HepG2 (cell line): ENCODE measurements around the gene SMIM24. TPM values are rescaled to one million over a fixed set of nuclear protein-coding genes. Genes with fewer than 3 reads are reported as not detected.

Experiments used
- BORCS8-MEF2B ChIP-seq: sonication (generic); formaldehyde crosslinking; IDR thresholded peaks from 2 replicates; pipeline ENCODE4 v1.8.0; 2022; ENCODE audit warnings: mild to moderate bottlenecking, missing genetic modification reagents
- DRAP1 ChIP-seq: IDR thresholded peaks from 2 replicates; pipeline ENCODE4 v1.6.1; 2016; ENCODE audit warnings: missing genetic modification reagents, missing compliant biosample characterization
- GTF2F1 ChIP-seq: fragments of 150-350 bp; IDR thresholded peaks from 2 replicates; pipeline ENCODE4 v1.6.1; 2014; ENCODE audit warnings: low read length
- HDAC6 ChIP-seq: fragments of 200-600 bp; sonication (generic); IDR thresholded peaks from 2 replicates; pipeline ENCODE4 v1.7.0; 2017; ENCODE audit warnings: mild to moderate bottlenecking, antibody characterized with exemption, low read length, low read depth
- HIC2 ChIP-seq: sonication (generic); formaldehyde crosslinking; IDR thresholded peaks from 2 replicates; pipeline ENCODE4 v1.9.0; 2022; ENCODE audit warnings: low read depth, missing genetic modification reagents
- HMG20A ChIP-seq: IDR thresholded peaks from 2 replicates; pipeline ENCODE4 v1.6.1; 2016; ENCODE audit warnings: borderline replicate concordance
- MAF1 ChIP-seq: sonication (generic); formaldehyde crosslinking; IDR thresholded peaks from 2 replicates; pipeline ENCODE4 v1.5.0; 2020; ENCODE audit warnings: missing genetic modification reagents, borderline replicate concordance
- MAFF ChIP-seq: IDR thresholded peaks from 2 replicates; pipeline ENCODE4 v1.6.1; 2011; ENCODE audit warnings: low read depth, low read length, improper control_type of control experiment
- NAIF1 ChIP-seq: sonication (generic); formaldehyde crosslinking; IDR thresholded peaks from 2 replicates; pipeline ENCODE4 v1.5.0; 2020; ENCODE audit warnings: mild to moderate bottlenecking, missing genetic modification reagents, borderline replicate concordance
- NR2F1 ChIP-seq, 2 experiments: fragments of 450-650 bp in 1 of 2; formaldehyde crosslinking in 1 of 2; IDR thresholded peaks; 2 replicates each; pipeline versions ENCODE4 v1.5.0 to v1.6.1; 2016 to 2020; ENCODE audit warnings: mild to moderate bottlenecking in 1 of 2, missing compliant biosample characterization in 1 of 2, missing genetic modification reagents in 1 of 2, moderate library complexity in 1 of 2
- TBL1XR1 ChIP-seq: fragments of 150-350 bp; IDR thresholded peaks from 2 replicates; pipeline ENCODE4 v1.6.1; 2014; ENCODE audit warnings: borderline replicate concordance, low read length; ENCODE audit not compliant: partially characterized antibody
- ZBTB38 ChIP-seq: sonication (generic); formaldehyde crosslinking; IDR thresholded peaks from 2 replicates; pipeline ENCODE4 v1.5.1; 2020; ENCODE audit warnings: mild to moderate bottlenecking, missing genetic modification reagents
- ZBTB42 ChIP-seq: sonication (generic); formaldehyde crosslinking; IDR thresholded peaks from 2 replicates; pipeline ENCODE4 v1.5.0; 2020; ENCODE audit warnings: mild to moderate bottlenecking, missing genetic modification reagents
- ZNF30 ChIP-seq: sonication (generic); formaldehyde crosslinking; IDR thresholded peaks from 2 replicates; pipeline ENCODE4 v1.5.0; 2020; ENCODE audit warnings: mild to moderate bottlenecking, missing genetic modification reagents
- ZNF362 ChIP-seq: sonication (generic); formaldehyde crosslinking; IDR thresholded peaks from 2 replicates; pipeline ENCODE4 v1.4.0; 2020; ENCODE audit warnings: missing genetic modification reagents, mild to moderate bottlenecking, borderline replicate concordance
- ZNF546 ChIP-seq: sonication (generic); formaldehyde crosslinking; conservative IDR thresholded peaks from 2 replicates; pipeline ENCODE4 v1.8.1; 2023; ENCODE audit warnings: mild to moderate bottlenecking, missing genetic modification reagents
- ZNF552 ChIP-seq: sonication (generic); formaldehyde crosslinking; IDR thresholded peaks from 2 replicates; pipeline ENCODE4 v1.9.0; 2022; ENCODE audit warnings: missing genetic modification reagents, mild to moderate bottlenecking, borderline replicate concordance
- ZNF687 ChIP-seq: sonication (generic); formaldehyde crosslinking; IDR thresholded peaks from 2 replicates; pipeline ENCODE4 v1.5.1; 2020; ENCODE audit warnings: mild to moderate bottlenecking, missing genetic modification reagents, moderate library complexity
- ZNF713 ChIP-seq: sonication (generic); formaldehyde crosslinking; IDR thresholded peaks from 2 replicates; pipeline ENCODE4 v1.4.0; 2020; ENCODE audit warnings: mild to moderate bottlenecking, missing genetic modification reagents
- ZNF891 ChIP-seq: sonication (generic); formaldehyde crosslinking; IDR thresholded peaks from 2 replicates; pipeline ENCODE4 v1.5.0; 2020; ENCODE audit warnings: mild to moderate bottlenecking, missing genetic modification reagents
- ZSCAN9 ChIP-seq: IDR thresholded peaks from 2 replicates; pipeline ENCODE4 v1.6.1; 2016; ENCODE audit warnings: borderline replicate concordance
- polyA plus RNA-seq, 8 experiments: library from polyadenylated mRNA; depleted of rRNA in 3 of 8; stranded (reverse) in 7 of 8; unstranded in 1 of 8; fragments of >200 nt; fragmentation: Illumina TruSeq in 4 of 8; extraction: Trizol in 4 of 8; gene quantifications; 2 replicates each; pipeline versions ENCODE4 v1.2.1 to v1.2.3, GENCODE V29; 2011 to 2016; ENCODE audit warnings: low read depth in 4 of 8, missing spikeins in 1 of 8, mixed read lengths in 1 of 8; ENCODE audit not compliant: insufficient read depth in 1 of 8
- total RNA-seq, 5 experiments: library from RNA; depleted of rRNA; stranded (reverse); fragments of >200 nt; fragmentation: Illumina TruSeq; extraction: Trizol; gene quantifications; 2 replicates each; pipeline ENCODE4 v1.2.3, GENCODE V29; 2016; ENCODE audit warnings: low read depth in 1 of 5

The SMIM24 gene
- total and polyA plus RNA-seq, 2 of the 13 experiments (the other 11 are each of a cell fraction or from before 2014, with no cell fraction given): 11.2 to 70.6 TPM

GRCh38 chr19:3434630-3435553, 45.4 kb downstream of the SMIM24 start (continued):
- TF ChIP-seq NAIF1 (CRISPR knock-in tag) (no peak), HIC2 (CRISPR knock-in tag) (no peak), TBL1XR1 (no peak), ZNF552 (CRISPR knock-in tag) (no peak), MAF1 (no peak), MAFF (no peak), ZNF30 (no peak), BORCS8-MEF2B (CRISPR knock-in tag) (0 out of 2 replicates have a peak, but pooled peaks have one; percentile 33), ZNF546 (CRISPR knock-in tag) (0 out of 2 replicates have a peak, but pooled peaks have one; percentile 32), HMG20A (CRISPR knock-in tag) (no peak), GTF2F1 (no peak), ZBTB42 (CRISPR knock-in tag) (no peak), NR2F1 (CRISPR knock-in tag; IDR thresholded peaks at IDR 0.05) (no peak), DRAP1 (CRISPR knock-in tag) (no peak), ZNF362 (CRISPR knock-in tag) (no peak), HDAC6 (no peak), ZNF891 (CRISPR knock-in tag) (no peak), ZSCAN9 (CRISPR knock-in tag) (no peak; the same call in 1 of the 2 replicates), ZNF687 (CRISPR knock-in tag) (peak; percentile 85), ZBTB38 (peak; percentile 61; the same call in 1 of the 2 replicates), ZNF713 (CRISPR knock-in tag) (no peak)
